Femur (tissue), 1 donor: ENCODE measurements around the gene PSD2.
"Not testable (repeated sequence)": the region's sequence is repeated elsewhere in the genome, so short reads cannot be mapped to it uniquely, and the experiment has no call there.

Source experiments
- DNase-seq: peaks from one replicate; pipeline ENCODE4 v3.0.0-alpha.2; 2017

PSD2 gene

GRCh38 chr5:139792655-139793054 lies 3.0 kb upstream of the PSD2 start:
- not testable (repeated sequence) for DNase-seq

- no peak for DNase-seq
Observed at GRCh38 chr5:139794067-139794846, 1.4 kb upstream of the PSD2 start.

GRCh38 chr5:139796061-139796806 lies 626 bp downstream of the PSD2 start:
- no peak for DNase-seq

- DNase-seq, result no peak
Observed at GRCh38 chr5:139797335-139797734, 1.7 kb downstream of the PSD2 start.

- no peak for DNase-seq
Observed at GRCh38 chr5:139797856-139798510, 2.4 kb downstream of the PSD2 start.

- no peak for DNase-seq
Observed at GRCh38 chr5:139798883-139799282, 3.3 kb downstream of the PSD2 start.

- no peak for DNase-seq
Observed at GRCh38 chr5:139799359-139799758, 3.8 kb downstream of the PSD2 start.

GRCh38 chr5:139803978-139804377 lies 8.4 kb downstream of the PSD2 start:
- no peak for DNase-seq

GRCh38 chr5:139804800-139805397 lies 9.3 kb downstream of the PSD2 start:
- DNase-seq, result no peak

GRCh38 chr5:139805545-139805944 lies 9.9 kb downstream of the PSD2 start:
- DNase-seq, result no peak

- DNase-seq, result no peak
Observed at GRCh38 chr5:139806111-139806510, 10.5 kb downstream of the PSD2 start.

GRCh38 chr5:139806726-139807646 lies 11.4 kb downstream of the PSD2 start:
- no peak for DNase-seq

GRCh38 chr5:139807647-139808030 lies 12.0 kb downstream of the PSD2 start:
- DNase-seq, result no peak

GRCh38 chr5:139808481-139809330 lies 13.1 kb downstream of the PSD2 start:
- DNase-seq, result peak; percentile 71

GRCh38 chr5:139809331-139809810 lies 13.8 kb downstream of the PSD2 start:
- no peak for DNase-seq

GRCh38 chr5:139810341-139811273 lies 15.0 kb downstream of the PSD2 start:
- no peak for DNase-seq

- no peak for DNase-seq
Observed at GRCh38 chr5:139811274-139811607, 15.6 kb downstream of the PSD2 start.

- no peak for DNase-seq
Observed at GRCh38 chr5:139812323-139812722, 16.7 kb downstream of the PSD2 start.

- no peak for DNase-seq
Observed at GRCh38 chr5:139812836-139813805, 17.5 kb downstream of the PSD2 start.
